ENCODE data around the gene SOSTDC1. TPM values are rescaled to one million over a fixed set of nuclear protein-coding genes. Genes with fewer than 3 reads are reported as not detected.
"Not testable (repeated sequence)": the region's sequence is repeated elsewhere in the genome, so short reads cannot be mapped to it uniquely, and the experiment has no call there.

SOSTDC1 gene
- total RNA-seq, 2 donors from 2014 or later = not detected

GRCh38 chr7:16463949-16464715, 1.4 kb downstream of the SOSTDC1 start:
- intact Hi-C loops (cut with DNase I) = no loop called here
- Histone ChIP-seq H3K27ac (no peak overlapping the region), H3K36me3 (replicated peaks in 1 of 2; ENCODE audit: insufficient read depth in 1 of 2, low read depth in 2 of 2) (no peaks in the 10 kb centered on the region), H3K27me3 (no peaks in the 10 kb centered on the region), H3K9me3 (no peaks in the 10 kb centered on the region), H3K4me3 (no peak overlapping the region), H3K4me1 (peaks cover 5% of the 10 kb centered on the region)
- DNase-seq (no peak), ATAC-seq (no peak)
- WGBS, 2 donors = 30 to 42% methylated on average over 10 of the region's 10 CpGs
- TF ChIP-seq CTCF (IDR thresholded peaks at IDR 0.05) = no peak
- TF ChIP-seq POLR2A (IDR thresholded peaks at IDR 0.05) = no peak

GRCh38 chr7:16463520-16463919, 2.0 kb downstream of the SOSTDC1 start:
- no peak for DNase-seq
- H3K4me1 ChIP-seq = peaks cover 5% of the 10 kb centered on the region
- 32 to 50% methylated on average over 2 of the region's 2 CpGs for WGBS, 2 donors
- H3K27ac ChIP-seq = no peak overlapping the region
- no peaks in the 10 kb centered on the region for H3K9me3 ChIP-seq
- intact Hi-C loops (cut with DNase I) = no loop called here
- H3K27me3 ChIP-seq = no peaks in the 10 kb centered on the region
- no peak for ATAC-seq
- TF ChIP-seq POLR2A (IDR thresholded peaks at IDR 0.05) = no peak
- TF ChIP-seq CTCF (IDR thresholded peaks at IDR 0.05) = no peak
- H3K4me3 ChIP-seq = no peak overlapping the region
- no peaks in the 10 kb centered on the region for H3K36me3 ChIP-seq (replicated peaks in 1 of 2; ENCODE audit: insufficient read depth in 1 of 2, low read depth in 2 of 2)

- Histone ChIP-seq H3K4me3 (no peak overlapping the region), H3K36me3 (replicated peaks in 1 of 2; ENCODE audit: insufficient read depth in 1 of 2, low read depth in 2 of 2) (no peaks in the 10 kb centered on the region), H3K4me1 (peaks cover 5% of the 10 kb centered on the region), H3K9me3 (no peaks in the 10 kb centered on the region), H3K27me3 (no peaks in the 10 kb centered on the region), H3K27ac (no peak overlapping the region)
- no peak for DNase-seq
- ATAC-seq = no peak
- TF ChIP-seq POLR2A (IDR thresholded peaks at IDR 0.05) (no peak), CTCF (IDR thresholded peaks at IDR 0.05) (no peak)
- WGBS, 2 donors = 90 to 94% methylated on average over 6 to 7 of the region's 7 CpGs
- intact Hi-C loops (cut with DNase I) = no loop called here
Measured at GRCh38 chr7:16462431-16462889, 3.1 kb downstream of the SOSTDC1 start.

GRCh38 chr7:16460789-16461493, 4.6 kb downstream of the SOSTDC1 start:
- Histone ChIP-seq H3K4me3 (no peak overlapping the region), H3K4me1 (peaks cover 5% of the 10 kb centered on the region), H3K27me3 (no peaks in the 10 kb centered on the region), H3K27ac (no peak overlapping the region), H3K36me3 (replicated peaks in 1 of 2; ENCODE audit: insufficient read depth in 1 of 2, low read depth in 2 of 2) (no peaks in the 10 kb centered on the region), H3K9me3 (no peaks in the 10 kb centered on the region)
- intact Hi-C loops (cut with DNase I) = no loop called here
- no peak for ATAC-seq
- DNase-seq = no peak
- WGBS, 2 donors = 86 to 88% methylated on average over 2 of the region's 2 CpGs
- TF ChIP-seq POLR2A (IDR thresholded peaks at IDR 0.05) (no peak), CTCF (IDR thresholded peaks at IDR 0.05) (no peak)

- H3K4me1 ChIP-seq; H3K4me3 ChIP-seq; DNase-seq; intact Hi-C loops (cut with DNase I); H3K27me3 ChIP-seq; H3K27ac ChIP-seq; H3K9me3 ChIP-seq; ATAC-seq; H3K36me3 ChIP-seq (replicated peaks in 1 of 2; ENCODE audit: insufficient read depth in 1 of 2, low read depth in 2 of 2): not testable (repeated sequence)
- WGBS, 2 donors = 54 to 94% methylated on average over 1 of the region's 1 CpG
Measured at GRCh38 chr7:16456303-16456702, 9.2 kb downstream of the SOSTDC1 start.
